Left ventricle myocardium inferior (tissue), 1 donor: Measurements from ENCODE around the gene GPALPP1. TPM values are rescaled to one million over a fixed set of nuclear protein-coding genes. Genes with fewer than 3 reads are reported as not detected.

Source experiments
- DNase-seq: peaks from one replicate; pipeline ENCODE4 v3.0.0-alpha.2; 2020
- H3K27ac ChIP-seq: fragments of 200-600 bp; replicated peaks from 2 replicates; pipeline ENCODE4 v1.8.0; 2021
- H3K27me3 ChIP-seq: fragments of 200-600 bp; 2 replicates; pipeline ENCODE4 v1.8.0; 2021; ENCODE audit warnings: low read depth
- H3K36me3 ChIP-seq: fragments of 200-600 bp; 2 replicates; pipeline ENCODE4 v1.8.0; 2021
- H3K4me1 ChIP-seq: fragments of 200-600 bp; 2 replicates; pipeline ENCODE4 v1.8.0; 2021
- H3K4me3 ChIP-seq: fragments of 200-600 bp; 2 replicates; pipeline ENCODE4 v1.8.0; 2021; ENCODE audit warnings: mild to moderate bottlenecking, moderate library complexity
- H3K9me3 ChIP-seq: fragments of 200-600 bp; replicated peaks from 2 replicates; pipeline ENCODE4 v1.8.0; 2021
- intact Hi-C: fragments of 100-400 bp; cut with micrococcal nuclease; formaldehyde crosslinking; loops from one replicate; pipeline ENCODE4 v1.11.0; 2022
- total RNA-seq: library from RNA; stranded (reverse); fragmentation: NEBNext Ultra II Directional; extraction: Animal tissue kit (Norgen Biotek cat#: 25700); gene quantifications from one replicate; pipeline ENCODE4 v1.2.1, GENCODE V29; 2021
- TF ChIP-seq, protein P1 (sequence below): fragments of 200-600 bp; IDR thresholded peaks from 2 replicates; pipeline ENCODE4 v1.8.0; 2021; ENCODE audit warnings: antibody characterized with exemption, mild to moderate bottlenecking, borderline replicate concordance
- donor health status: DM: no; HTN: yes; CAD: no; lungs with severe emphysema.

GPALPP1 gene
- total RNA-seq, 1 donor from 2014 or later, result 10.7 TPM

DNA sequence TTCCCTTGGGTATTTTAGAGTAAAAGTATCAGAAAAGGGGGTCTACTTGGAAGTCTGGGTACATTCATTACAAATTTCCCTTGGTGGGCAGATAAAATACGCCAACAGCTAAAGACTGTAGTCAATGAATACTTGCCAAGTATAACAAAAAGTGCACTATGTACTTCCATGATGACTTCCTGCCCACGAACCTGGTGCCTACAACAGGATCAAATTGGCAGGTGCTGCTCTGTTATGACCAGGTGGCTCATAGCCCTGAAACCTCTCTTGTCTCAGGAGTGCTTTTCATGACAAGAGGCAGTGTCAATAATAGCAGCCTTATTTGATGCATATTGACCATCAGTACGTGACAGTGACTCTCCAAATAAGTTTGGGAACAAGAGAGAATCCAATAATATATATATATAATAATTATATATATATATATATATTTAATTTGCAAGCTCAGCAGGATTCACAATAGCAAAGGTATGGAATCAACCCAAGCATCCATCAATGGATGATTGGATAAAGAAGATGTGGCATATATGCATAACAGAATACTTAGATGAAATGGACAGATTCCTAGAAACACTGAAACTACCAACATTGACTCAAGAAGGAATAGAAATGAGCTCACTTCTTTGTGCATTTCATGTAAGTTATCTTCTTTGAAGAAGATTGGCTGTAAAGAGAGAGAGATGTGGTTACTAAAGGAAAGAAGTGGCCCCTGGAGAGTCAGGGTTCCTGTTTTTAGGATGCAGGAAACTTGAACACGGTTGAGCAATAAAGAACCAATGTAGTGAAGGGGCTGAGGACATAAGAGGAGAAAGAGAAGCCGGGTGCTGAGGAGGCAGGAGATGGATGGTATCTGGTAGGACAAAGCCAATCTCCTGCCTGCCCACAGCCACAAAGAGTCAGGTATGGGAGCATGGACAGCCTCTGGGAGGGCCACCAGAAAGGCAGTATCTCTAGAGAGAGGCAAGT lies 79.0 kb downstream of the GPALPP1 start:
- Histone ChIP-seq H3K4me1 (no peaks in the 10 kb centered on the region), H3K9me3 (no peaks in the 10 kb centered on the region), H3K36me3 (no peaks in the 10 kb centered on the region), H3K27ac (no peak overlapping the region), H3K27me3 (no peaks in the 10 kb centered on the region), H3K4me3 (no peak overlapping the region)
- DNase-seq, result no peak
- intact Hi-C loops, result no loop called here
- TF ChIP-seq, protein P1, sequence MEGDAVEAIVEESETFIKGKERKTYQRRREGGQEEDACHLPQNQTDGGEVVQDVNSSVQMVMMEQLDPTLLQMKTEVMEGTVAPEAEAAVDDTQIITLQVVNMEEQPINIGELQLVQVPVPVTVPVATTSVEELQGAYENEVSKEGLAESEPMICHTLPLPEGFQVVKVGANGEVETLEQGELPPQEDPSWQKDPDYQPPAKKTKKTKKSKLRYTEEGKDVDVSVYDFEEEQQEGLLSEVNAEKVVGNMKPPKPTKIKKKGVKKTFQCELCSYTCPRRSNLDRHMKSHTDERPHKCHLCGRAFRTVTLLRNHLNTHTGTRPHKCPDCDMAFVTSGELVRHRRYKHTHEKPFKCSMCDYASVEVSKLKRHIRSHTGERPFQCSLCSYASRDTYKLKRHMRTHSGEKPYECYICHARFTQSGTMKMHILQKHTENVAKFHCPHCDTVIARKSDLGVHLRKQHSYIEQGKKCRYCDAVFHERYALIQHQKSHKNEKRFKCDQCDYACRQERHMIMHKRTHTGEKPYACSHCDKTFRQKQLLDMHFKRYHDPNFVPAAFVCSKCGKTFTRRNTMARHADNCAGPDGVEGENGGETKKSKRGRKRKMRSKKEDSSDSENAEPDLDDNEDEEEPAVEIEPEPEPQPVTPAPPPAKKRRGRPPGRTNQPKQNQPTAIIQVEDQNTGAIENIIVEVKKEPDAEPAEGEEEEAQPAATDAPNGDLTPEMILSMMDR, result no peak

DNA sequence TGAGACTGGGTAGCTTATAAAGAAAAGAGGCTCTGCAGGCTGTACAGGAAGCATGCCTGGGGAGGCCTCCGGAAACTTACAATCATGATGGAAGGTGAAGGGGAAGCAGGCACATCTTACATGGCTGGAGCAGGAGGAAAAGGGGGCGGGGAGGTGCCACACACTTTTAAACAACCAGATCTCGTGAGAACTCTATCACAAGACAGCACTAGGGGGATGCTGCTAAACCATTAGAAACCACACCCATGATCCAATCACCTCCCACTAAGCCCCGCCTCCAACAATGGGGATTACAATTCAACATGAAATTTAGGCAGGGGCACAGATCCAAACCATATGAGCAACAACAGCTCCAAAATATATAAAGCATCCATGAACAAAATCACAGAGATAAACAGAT lies 84.5 kb downstream of the GPALPP1 start:
- no peak overlapping the region for H3K27ac ChIP-seq
- no peaks in the 10 kb centered on the region for H3K36me3 ChIP-seq
- TF ChIP-seq, protein P1, result no peak
- H3K4me3 ChIP-seq, result no peak overlapping the region
- H3K4me1 ChIP-seq, result no peaks in the 10 kb centered on the region
- H3K27me3 ChIP-seq, result no peaks in the 10 kb centered on the region
- no peak for DNase-seq
- H3K9me3 ChIP-seq, result no peaks in the 10 kb centered on the region
- intact Hi-C loops, result no loop called here

DNA sequence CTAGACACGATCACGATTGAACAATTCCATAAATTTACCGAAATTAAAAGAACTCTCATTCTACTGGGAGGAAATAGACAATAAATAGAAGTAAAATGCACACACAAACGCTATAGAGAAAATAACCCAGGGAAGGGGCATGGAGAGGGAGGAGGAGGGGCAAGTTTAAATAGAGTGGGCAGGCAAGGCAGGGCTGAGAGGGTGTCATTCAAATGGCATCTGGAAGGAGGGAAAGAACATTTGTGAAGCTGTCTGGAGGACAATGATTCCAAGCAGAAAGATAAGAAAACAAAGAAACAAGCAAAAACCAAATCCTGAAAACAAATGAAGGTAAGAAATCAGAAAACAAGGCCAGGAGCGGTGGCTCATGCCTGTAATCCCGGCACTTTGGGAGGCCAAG lies 85.4 kb downstream of the GPALPP1 start:
- Histone ChIP-seq H3K27ac (no peak overlapping the region), H3K4me3 (no peak overlapping the region), H3K9me3 (no peaks in the 10 kb centered on the region), H3K27me3 (no peaks in the 10 kb centered on the region), H3K4me1 (no peaks in the 10 kb centered on the region), H3K36me3 (no peaks in the 10 kb centered on the region)
- TF ChIP-seq, protein P1, result no peak
- intact Hi-C loops, result no loop called here
- DNase-seq, result no peak

DNA sequence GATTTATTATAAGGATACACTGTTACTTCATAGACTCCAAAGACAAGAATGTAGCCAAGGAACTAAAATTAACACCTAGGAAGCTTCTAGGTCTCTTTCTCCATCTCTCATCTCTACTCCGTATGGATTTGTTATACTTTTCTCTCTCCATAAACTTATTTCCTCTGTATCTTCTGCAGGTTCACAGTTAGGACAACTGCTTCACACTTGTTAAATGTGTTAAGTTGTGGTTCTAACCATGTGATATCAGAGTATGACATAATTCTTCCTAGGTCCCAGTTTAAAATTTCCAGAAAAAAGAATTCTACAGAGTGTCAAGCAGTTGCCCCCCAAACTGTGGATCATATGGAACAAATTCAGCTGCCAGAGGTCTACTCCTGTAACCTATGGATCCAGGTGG lies 88.7 kb downstream of the GPALPP1 start:
- TF ChIP-seq, protein P1, result no peak
- DNase-seq, result no peak
- H3K9me3 ChIP-seq, result no peaks in the 10 kb centered on the region
- intact Hi-C loops, result no loop called here
- H3K4me1 ChIP-seq, result no peaks in the 10 kb centered on the region
- H3K36me3 ChIP-seq, result no peaks in the 10 kb centered on the region
- no peak overlapping the region for H3K27ac ChIP-seq
- H3K4me3 ChIP-seq, result no peak overlapping the region
- H3K27me3 ChIP-seq, result no peaks in the 10 kb centered on the region

Other genes starting within 250 kb of the GPALPP1 start
- gene NUFIP1, start 67 bp upstream of the GPALPP1 start, total RNA-seq, result 3.1 TPM
- gene GTF2F2, start 131.0 kb downstream of the GPALPP1 start, total RNA-seq, result 23.1 TPM
- gene KCTD4, start 211.5 kb downstream of the GPALPP1 start, total RNA-seq, result 0.11 TPM